Bronchial epithelial cell (primary cell): ENCODE data around the gene DROSHA. TPM values are rescaled to one million over a fixed set of nuclear protein-coding genes. Genes with fewer than 3 reads are reported as not detected.
"Not testable (repeated sequence)": the region's sequence is repeated elsewhere in the genome, so short reads cannot be mapped to it uniquely, and the experiment has no call there.

Experiments used
- DNase-seq: peaks from one replicate; pipeline ENCODE4 v3.0.0-alpha.2; 2010; ENCODE audit warnings: low read depth
- FAIRE-seq: peaks from 2 replicates; lab custom pipeline; 2011; peaks lifted over from hg19 to GRCh38; lab: Jason Lieb, UNC
- H3K27me3 ChIP-seq: 2 replicates; pipeline ENCODE4 v1.5.1; 2011; ENCODE audit warnings: low read length; ENCODE audit not compliant: control insufficient read depth, insufficient read depth
- H3K36me3 ChIP-seq: 2 replicates; pipeline ENCODE4 v1.5.1; 2011; ENCODE audit warnings: low read length; ENCODE audit not compliant: control insufficient read depth, insufficient read depth
- H3K4me3 ChIP-seq: 2 replicates; pipeline ENCODE4 v1.5.1; 2011; ENCODE audit warnings: mild to moderate bottlenecking, low read depth, low read length, control low read depth
- total RNA-seq: library from RNA; depleted of rRNA; stranded (reverse); fragments of >200 nt; gene quantifications from 2 replicates; pipeline ENCODE4 v1.2.1, GENCODE V29; 2014
- TF ChIP-seq, protein P1 (sequence below): IDR thresholded peaks from 2 replicates; pipeline ENCODE4 v1.5.1; 2011; ENCODE audit warnings: mild to moderate bottlenecking, moderate library complexity, low read length, control low read depth, inconsistent platforms; ENCODE audit not compliant: insufficient read depth, severe bottlenecking

DROSHA gene
- total RNA-seq, 1 donor from 2014 or later = 30.8 TPM

DNA sequence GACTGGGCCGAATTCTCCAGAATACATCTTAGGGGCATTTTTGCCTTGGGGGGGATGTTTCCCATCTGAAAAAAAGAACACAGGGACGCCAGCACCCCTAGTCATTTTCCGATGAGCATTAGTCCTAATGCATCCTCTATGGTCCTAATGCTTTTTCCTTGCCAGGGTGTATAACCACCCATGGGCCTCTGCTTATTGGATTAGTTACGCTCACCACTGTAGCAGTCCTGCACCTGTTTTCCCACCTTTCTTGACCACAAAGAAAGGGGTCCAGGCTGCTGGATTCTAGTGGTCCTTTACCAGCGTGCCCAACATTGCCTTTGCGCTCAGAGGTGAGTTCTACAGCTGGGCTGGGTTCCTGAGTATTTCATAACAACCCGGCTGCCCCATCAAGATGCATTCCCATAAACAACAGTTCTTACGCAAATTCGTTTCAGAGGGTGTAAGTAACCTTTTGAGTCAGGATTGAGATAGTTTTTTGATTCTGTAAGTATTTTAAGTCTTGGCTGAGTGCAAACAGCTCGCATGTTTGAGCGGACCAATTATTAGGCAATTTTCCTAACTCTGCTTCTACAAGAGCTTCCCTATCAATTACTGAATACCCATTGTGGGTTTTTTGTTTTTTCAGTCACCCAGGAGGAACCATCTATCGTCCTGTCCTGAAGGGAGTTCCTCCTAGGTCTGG is 135.1 kb downstream of the DROSHA start:
- Histone ChIP-seq H3K27me3 (no peaks in the 10 kb centered on the region), H3K4me3 (no peak overlapping the region), H3K36me3 (no peaks in the 10 kb centered on the region)
- DNase-seq = no peak
- TF ChIP-seq, protein P1, sequence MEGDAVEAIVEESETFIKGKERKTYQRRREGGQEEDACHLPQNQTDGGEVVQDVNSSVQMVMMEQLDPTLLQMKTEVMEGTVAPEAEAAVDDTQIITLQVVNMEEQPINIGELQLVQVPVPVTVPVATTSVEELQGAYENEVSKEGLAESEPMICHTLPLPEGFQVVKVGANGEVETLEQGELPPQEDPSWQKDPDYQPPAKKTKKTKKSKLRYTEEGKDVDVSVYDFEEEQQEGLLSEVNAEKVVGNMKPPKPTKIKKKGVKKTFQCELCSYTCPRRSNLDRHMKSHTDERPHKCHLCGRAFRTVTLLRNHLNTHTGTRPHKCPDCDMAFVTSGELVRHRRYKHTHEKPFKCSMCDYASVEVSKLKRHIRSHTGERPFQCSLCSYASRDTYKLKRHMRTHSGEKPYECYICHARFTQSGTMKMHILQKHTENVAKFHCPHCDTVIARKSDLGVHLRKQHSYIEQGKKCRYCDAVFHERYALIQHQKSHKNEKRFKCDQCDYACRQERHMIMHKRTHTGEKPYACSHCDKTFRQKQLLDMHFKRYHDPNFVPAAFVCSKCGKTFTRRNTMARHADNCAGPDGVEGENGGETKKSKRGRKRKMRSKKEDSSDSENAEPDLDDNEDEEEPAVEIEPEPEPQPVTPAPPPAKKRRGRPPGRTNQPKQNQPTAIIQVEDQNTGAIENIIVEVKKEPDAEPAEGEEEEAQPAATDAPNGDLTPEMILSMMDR = no peak
- no peak for FAIRE-seq

DNA sequence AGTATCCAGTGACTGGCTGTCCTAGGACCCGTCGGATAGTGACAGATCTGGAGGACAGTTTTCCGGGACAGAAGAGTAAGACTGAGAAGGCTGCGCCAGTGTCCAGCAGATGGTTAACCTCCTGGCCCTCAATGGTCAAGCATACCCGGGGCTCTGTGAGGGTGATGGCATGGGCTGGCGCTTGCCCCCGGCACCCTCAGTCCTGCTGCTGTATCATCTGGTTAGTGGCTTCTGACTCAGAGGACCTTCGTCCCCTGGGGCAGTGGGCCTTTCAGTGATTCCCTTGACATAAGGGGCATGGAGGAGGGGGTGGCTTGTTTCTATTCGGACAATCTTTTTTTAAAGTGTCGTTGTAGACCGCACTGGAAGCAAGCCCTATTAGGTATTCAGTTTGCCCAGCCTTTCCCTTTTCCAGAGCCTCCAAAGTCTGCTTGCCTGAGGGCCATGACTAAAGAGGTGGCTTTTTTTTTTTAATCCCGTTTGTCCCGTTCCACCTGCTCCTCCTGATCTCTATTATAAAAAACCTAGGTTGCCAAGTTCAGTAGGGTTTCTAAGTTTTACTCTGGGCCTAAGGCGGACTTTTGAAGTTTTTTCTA is 136.3 kb downstream of the DROSHA start:
- not testable (repeated sequence) for H3K36me3 ChIP-seq, H3K4me3 ChIP-seq, H3K27me3 ChIP-seq, FAIRE-seq
- peak; percentile 56 for DNase-seq

DNA sequence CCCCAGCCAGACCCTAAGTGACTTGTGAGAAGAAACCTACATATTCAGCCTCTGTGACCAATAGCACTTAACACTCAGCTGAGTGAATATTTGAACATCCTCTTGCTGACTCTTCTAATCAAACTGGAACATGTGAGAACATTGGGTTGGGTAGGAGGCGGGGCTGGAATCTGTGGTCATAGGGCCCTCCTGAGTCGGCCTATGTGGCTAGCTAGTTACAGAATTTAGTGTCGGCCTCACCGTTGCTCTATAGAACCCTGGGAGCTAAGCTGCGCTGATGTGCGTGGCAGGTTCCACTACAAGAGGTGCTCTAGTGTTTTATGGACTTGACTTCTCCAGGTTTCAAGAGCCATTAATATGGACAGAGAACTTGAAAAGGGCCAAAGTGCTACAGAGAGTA is 138.8 kb downstream of the DROSHA start:
- no peaks in the 10 kb centered on the region for H3K36me3 ChIP-seq
- TF ChIP-seq, protein P1 = no peak
- DNase-seq = peak; percentile 35
- no peak for FAIRE-seq
- no peaks in the 10 kb centered on the region for H3K27me3 ChIP-seq
- no peak overlapping the region for H3K4me3 ChIP-seq

DNA sequence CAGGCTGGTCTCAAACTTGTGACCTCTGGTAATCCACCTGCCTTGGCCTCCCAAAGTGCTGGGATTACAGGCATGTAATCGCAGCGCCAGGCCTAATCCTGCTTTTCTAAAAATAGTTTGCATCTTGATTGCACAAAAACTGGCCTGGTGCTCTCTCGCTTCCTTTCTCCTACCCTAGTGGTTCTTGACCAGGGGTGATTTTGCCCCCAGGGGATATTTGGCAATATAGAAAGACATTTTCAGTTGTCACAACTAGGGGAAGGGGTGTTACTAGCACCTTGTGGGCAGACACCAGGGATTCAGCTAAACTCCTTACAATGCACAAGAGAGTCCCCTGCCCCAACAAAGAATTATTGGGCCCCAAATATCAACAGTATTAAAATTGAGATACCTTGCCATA is 139.8 kb downstream of the DROSHA start:
- TF ChIP-seq, protein P1 = no peak
- DNase-seq (no peak), FAIRE-seq (no peak)
- no peaks in the 10 kb centered on the region for H3K27me3 ChIP-seq
- H3K36me3 ChIP-seq = no peaks in the 10 kb centered on the region
- no peak overlapping the region for H3K4me3 ChIP-seq

DNA sequence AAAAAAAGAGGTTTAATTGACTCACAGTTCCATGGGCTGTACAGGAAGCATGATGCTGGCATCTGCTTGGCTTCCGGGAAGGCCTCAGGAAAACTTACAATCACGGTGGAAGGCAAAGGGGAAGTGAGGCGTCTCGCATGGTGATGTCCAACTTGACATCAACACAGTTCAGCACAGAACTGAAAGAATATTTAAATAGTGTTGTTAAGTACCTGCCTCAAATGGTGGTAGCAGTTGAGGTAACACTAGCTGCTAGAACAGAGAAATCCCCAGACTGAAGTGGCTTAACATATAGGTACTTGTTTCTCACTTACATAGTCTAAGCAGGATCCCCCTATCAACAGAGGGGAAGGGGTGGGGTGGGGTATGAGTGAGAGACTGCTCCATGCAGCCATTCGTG is 141.6 kb downstream of the DROSHA start:
- FAIRE-seq (no peak), DNase-seq (no peak)
- TF ChIP-seq, protein P1 = no peak
- H3K27me3 ChIP-seq = no peaks in the 10 kb centered on the region
- H3K4me3 ChIP-seq = no peak overlapping the region
- H3K36me3 ChIP-seq = no peaks in the 10 kb centered on the region

DNA sequence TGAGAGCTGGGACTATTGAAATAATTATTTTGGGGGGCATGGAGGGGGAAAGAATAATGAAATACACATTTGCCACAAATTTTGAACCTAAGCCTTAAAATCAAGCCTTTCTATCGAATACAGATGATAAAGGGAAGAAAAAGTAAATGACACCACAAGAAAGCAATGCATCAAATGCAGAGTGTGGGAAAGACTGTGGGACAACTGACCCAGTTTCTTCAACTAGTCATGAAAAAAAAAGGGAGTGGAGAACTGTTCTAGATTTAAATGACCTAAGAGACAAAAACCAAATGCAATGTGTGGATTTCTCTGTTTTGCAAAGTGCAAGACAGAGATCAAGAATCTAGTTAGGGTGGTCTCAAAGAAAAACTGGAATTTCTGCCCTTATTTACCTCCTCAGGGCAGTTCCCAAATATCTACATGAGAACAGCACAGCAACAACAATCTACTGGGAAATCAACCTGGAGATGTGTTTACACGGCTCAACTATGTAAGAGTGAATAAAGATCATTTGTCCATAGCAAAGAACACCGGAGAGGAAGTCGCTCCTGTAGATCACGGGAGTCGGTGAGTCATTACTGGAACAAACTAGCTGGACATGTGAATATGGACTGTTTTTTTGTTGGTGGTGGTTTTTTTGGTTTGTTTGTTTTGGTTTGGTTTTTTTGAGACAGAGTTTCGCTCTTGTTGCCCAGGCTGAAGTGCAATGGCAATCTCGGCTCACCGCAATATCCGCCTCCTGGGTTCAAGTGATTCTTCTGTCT is 145.9 kb downstream of the DROSHA start:
- no peak for FAIRE-seq
- Histone ChIP-seq H3K36me3 (no peaks in the 10 kb centered on the region), H3K27me3 (no peaks in the 10 kb centered on the region), H3K4me3 (no peak overlapping the region)
- no peak for DNase-seq
- TF ChIP-seq, protein P1 = no peak
